Measurements from ENCODE around the gene HLA-DQB2.
"Not testable (repeated sequence)": the region's sequence is repeated elsewhere in the genome, so short reads cannot be mapped to it uniquely, and the experiment has no call there.

Gene HLA-DQB2

GRCh38 chr6:32763421-32763820 lies at the start of gene HLA-DQB2:
Gene HLA-DQB2 (minus strand): TSS chr6:32763532. CDS start chr6:32763470, 62 bp downstream.
- no peak for DNase-seq

- DNase-seq: no peak
Measured at GRCh38 chr6:32809171-32809570, 45.8 kb upstream of the HLA-DQB2 start.

DNA sequence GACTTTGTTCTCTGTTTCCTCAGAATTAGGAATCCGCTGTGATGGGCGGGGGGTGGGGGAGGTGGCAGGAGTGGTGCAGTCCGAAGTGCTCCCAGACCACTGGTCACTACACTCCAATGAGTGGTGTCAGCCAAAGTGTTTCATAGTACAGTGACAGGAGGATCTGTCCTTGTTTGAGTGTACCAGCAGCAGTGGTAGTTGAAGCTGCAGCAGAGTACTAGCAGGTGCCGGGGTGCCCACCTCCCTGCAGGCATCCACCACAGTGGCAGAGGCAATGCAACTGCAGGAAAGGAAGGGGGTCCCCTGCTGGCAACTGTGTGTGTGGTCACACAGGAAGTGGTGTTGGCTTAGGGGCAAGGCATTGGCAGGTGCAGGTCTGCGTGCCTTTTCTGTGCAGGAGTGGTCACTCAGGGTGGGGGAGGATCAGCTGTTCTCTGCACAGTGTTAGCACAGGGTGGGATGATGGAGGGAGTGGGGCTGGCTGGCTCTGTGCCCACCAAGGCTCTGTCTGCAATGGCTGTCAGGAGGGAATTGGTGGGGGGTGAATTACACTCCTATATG lies 43.8 kb upstream of the HLA-DQB2 start:
- no peak for DNase-seq

DNA sequence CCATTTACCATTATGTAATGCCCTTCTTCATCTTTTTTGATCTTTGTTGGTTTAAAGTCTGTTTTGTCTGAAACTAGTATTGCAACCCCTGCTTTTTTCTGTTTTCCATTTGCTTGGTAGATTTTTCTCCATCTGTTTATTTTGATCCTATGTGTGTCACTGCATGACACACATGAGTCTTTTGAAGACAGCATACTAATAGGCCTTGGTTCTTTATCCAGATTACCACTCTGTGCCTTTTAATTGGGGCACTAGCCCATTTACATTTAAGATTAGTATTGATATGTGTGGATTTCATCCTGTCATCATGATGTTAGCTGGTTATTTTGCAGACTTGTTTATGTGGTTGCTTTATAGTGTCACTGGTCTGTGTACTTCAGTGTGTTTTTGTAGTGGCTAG lies 42.1 kb upstream of the HLA-DQB2 start:
- DNase-seq: not testable (repeated sequence)

GRCh38 chr6:32803416-32803815 lies 40.1 kb upstream of the HLA-DQB2 start:
- DNase-seq: peak; percentile 10

- DNase-seq: no peak
Measured at GRCh38 chr6:32799740-32800139, 36.4 kb upstream of the HLA-DQB2 start.

DNA sequence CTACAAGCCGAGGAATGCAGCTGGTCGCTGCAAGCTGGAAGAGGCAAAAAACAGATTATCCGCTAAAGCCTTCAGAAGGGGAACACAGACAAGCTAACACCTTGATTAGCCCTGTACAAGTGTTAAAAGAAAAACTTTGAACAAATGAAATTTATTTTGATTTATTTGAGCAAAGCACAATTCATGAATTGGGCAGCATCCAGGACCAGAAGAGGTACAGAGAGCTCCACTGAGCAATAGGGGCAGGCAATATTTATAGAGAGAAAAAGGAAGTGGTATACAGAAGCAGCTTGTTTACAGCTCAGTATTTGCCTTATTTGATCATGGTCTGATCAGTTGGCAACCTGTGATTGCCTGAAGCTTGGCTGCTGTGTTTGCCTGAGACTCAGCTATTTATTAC lies 35.8 kb upstream of the HLA-DQB2 start:
- no peak for DNase-seq

DNA sequence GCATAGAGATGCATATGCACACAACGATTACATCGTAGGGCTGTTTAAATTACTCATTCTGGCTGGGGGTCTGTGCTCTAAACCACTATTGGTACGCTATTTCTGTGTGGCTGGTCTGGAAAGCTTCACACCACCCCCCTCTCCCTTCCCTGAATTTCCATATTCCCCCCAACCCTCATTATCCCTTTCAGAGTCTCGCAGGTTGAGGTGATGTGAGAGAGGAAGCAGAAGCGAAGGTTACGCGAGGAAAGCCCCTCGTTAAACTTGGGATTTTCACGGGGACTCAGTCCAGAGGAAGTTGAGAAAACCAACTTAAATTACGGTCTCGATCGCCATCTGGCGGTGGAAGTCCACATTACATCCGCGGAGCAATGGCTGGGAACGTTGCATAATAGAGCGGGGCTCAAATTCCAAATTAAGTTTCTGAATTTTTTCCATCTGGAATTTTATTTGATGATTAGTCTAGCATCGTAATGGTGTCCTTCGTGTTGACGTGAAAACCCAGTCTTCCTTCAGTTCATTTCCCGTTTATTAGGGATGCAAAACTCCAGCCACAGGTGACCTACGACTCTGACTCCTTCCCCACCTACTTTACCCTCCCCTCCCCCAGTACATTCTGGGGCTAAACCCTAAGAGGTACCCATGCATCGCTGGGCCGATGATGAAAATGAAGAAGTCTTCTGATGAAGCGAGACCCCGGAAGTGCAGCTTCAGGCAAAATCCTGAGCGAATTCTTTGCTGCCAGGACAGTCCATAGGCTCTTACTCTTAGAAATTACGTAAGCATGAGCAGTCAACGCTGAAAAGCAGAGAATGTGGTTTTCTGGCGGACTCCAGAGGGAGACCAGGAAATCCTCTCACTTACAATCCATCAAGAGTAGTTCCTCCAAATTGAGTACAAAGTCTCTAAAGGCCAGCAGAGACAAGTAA lies 33.8 kb upstream of the HLA-DQB2 start:
- DNase-seq: peak; percentile 79

DNA sequence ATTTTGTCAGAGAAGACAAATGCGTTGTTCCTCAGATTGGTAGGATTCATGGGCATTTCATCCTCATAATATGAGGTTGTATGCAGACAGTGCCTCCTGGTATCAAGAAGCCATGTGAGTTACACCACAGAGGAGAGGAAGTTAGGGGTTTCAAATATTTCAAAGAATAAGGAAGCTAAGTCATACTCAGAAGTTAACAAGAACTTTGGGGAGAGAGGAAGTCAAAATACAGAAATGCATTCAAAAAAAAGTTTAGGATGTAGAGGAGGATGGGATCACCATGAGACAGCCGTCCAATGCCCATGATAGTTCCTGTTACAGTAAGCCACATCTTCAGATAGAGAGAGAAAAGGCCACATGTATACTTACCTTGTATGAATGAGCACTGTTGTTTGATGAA lies 31.2 kb upstream of the HLA-DQB2 start:
- DNase-seq: peak; percentile 91

- DNase-seq: peak; percentile 7
Measured at GRCh38 chr6:32792901-32793435, 29.6 kb upstream of the HLA-DQB2 start.

DNA sequence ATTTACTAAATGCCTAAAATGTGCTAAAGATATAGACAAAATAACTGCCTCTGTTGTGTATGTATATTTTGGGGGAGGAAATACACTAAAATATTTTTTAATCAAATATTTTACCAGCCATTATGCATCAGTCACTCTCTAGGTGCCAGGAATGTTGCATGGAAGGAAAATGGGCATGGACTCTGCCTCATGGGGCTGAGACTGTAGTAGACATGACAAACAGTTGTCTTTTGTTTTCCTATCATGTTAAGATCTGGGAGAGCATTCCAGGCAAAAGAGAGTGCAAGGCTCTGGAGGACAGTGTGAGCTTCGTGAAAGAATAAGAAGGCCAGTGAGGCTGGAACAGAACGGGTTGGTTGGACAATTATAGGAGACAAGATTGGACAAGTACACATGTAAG lies 27.0 kb upstream of the HLA-DQB2 start:
- no peak for DNase-seq

GRCh38 chr6:32785781-32786533 lies 22.6 kb upstream of the HLA-DQB2 start:
- peak; percentile 72 for DNase-seq

DNA sequence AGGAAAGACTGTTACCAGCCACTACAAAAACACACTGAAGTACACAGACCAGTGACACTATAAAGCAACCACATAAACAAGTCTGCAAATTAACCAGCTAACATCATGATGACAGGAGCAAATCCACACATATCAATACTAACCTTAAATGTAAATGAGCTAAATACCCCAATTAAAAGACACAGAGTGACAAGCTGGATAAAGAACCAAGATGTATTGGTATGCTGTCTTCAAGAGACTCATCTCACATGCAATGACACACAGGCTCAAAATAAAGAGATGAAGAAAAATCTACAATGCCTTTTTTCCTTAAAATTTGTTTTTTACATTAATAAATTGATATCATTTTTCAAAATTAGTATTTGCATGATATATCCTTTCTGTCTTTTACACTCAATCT lies 19.6 kb upstream of the HLA-DQB2 start:
- DNase-seq: not testable (repeated sequence)

DNA sequence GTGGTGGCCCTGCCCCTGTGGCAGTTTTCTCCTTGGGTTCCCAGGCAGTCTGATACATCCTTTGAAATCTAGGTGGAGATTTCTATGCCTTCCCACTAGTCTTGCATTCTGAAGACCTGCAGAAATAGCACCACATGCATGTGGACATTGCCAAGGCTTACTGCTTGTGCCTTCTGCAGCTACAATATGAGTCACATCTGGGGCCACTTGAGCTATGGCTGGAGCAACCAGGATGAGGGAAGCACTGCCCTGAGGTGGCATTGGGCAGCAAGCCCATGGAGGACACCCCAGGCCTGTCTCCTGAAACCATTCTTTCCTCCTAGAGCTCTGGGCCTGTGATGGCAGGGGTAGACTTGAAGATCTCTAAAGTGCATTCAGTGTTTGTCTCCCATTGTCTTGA lies 15.7 kb upstream of the HLA-DQB2 start:
- peak; percentile 23 for DNase-seq

- DNase-seq: no peak
Measured at GRCh38 chr6:32775071-32775470, 11.7 kb upstream of the HLA-DQB2 start.

- DNase-seq: peak; percentile 51
Measured at GRCh38 chr6:32774426-32774825, 11.1 kb upstream of the HLA-DQB2 start.

GRCh38 chr6:32772656-32773055 lies 9.3 kb upstream of the HLA-DQB2 start:
- DNase-seq: no peak

GRCh38 chr6:32764048-32764447 lies 716 bp upstream of the HLA-DQB2 start:
- peak; percentile 69 for DNase-seq

DNA sequence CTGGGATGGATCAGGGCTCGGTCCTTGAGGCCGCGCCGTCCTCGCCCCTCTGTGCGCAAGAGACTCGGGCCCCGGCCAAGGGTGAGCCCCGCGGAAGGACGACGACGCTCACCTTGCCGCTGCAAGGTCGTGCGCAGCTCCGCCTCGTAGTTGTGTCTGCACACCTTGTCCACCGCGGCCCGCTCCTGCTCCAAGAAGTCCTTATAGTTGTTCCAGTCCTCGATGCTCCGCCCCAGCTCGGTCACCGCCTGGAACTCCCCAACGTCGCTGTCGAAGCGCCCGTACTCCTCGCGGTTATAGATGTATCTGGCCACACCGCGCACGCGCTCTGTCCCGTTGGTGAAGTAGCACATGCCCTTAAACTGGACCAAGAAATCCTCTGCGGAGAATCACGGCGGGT lies 1.8 kb downstream of the HLA-DQB2 start:
- no peak for DNase-seq

GRCh38 chr6:32761072-32761471 lies 2.3 kb downstream of the HLA-DQB2 start:
- no peak for DNase-seq

DNA sequence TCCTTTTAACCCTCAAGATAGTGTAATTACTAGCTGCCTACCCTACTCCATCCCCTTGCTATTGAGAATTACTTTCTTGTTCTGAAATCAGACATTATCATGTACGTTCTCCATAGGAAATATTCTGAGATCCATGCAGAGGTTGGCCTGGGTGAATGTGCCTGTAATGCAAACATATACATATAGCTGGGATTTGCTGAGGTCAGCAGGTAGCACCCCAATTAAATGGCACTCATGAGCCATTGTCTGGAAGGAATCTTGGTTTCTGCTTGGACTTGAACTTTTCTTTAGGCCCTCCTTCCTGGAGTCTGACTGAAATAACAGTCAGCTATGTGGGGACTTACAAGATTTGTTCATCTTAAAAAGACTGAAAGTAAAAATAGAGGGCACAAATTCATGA lies 3.7 kb downstream of the HLA-DQB2 start:
- DNase-seq: no peak

GRCh38 chr6:32752580-32752979 lies 10.8 kb downstream of the HLA-DQB2 start:
- DNase-seq: no peak

GRCh38 chr6:32745649-32746048 lies 17.7 kb downstream of the HLA-DQB2 start:
- not testable (repeated sequence) for DNase-seq

Measured in inflammatory macrophage treated with lipopolysaccharide for 4 hours (primary cell).